Activated naive CD4-positive, alpha-beta T cell treated with Interleukin-2 at 50 U/mL for 16 hours (primary cell): ENCODE measurements around the gene CAPN10.

ENCODE experiments used
- DNase-seq: peaks from one replicate; pipeline ENCODE4 v3.0.0-alpha.2; 2020

CAPN10 gene

DNA sequence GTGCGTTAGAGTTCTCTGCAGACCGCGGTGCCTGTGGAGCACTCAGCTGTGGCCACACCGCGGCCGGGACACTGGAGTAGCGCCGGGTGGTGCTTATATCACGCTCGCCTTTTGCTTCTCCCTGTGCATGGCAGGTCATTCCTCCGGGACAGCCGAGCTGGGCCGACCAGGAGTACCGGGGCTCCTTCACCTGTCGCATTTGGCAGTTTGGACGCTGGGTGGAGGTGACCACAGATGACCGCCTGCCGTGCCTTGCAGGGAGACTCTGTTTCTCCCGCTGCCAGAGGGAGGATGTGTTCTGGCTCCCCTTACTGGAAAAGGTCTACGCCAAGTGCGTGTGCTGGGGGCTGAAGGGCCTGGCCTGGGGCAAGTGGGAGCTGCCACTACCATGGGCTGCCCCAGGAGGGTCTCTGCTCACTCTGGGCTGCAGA lies 4.2 kb downstream of the CAPN10 start:
- DNase-seq = no peak

GRCh38 chr2:240591226-240591625 lies 4.7 kb downstream of the CAPN10 start:
- DNase-seq = no peak

DNA sequence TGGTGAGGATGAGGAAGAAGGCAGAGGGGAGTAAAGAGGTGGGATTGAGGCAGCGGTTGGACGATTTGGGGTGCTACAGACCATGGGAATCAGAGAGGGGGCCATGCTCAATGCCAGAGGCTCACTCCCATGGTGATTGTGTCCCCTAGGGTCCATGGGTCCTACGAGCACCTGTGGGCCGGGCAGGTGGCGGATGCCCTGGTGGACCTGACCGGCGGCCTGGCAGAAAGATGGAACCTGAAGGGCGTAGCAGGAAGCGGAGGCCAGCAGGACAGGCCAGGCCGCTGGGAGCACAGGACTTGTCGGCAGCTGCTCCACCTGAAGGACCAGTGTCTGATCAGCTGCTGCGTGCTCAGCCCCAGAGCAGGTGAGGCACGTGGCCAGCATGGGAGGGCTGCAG lies 5.2 kb downstream of the CAPN10 start:
- no peak for DNase-seq

DNA sequence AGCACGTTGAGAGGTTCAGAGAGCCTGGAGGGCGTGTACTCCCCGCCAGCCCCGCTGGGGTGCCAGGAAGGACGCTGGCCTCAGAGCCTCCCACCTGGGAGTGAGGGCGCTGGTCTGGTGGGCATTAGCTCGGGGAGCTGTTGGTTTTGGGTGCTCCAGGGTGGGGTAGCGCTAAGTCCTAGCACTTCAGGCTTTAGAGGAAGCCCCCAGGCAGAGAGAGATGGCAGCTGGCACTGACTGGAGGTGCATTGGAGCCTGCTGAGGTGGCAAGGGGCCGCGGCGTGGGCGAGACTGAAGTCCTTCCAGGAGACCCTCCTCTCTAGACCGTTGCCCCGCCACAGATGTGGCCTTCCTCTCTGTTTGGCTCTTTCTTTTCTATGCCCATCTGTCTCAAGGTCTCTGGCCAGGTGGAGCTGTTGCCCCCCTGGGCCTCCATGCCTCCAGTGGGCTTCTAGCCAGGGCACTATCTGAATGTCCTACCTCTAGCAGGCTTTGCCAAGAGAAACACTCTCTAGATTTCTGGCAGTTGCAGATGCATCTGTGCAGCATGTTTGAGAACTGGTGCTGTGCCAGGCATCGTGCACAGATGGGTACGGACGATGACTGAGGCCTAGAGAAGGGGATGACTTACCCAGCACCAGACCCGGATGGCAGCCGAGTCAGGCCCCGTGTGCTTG lies 6.6 kb downstream of the CAPN10 start:
- no peak for DNase-seq

GRCh38 chr2:240593703-240594451 lies 7.3 kb downstream of the CAPN10 start:
- no peak for DNase-seq

GRCh38 chr2:240594511-240595380 lies 8.2 kb downstream of the CAPN10 start:
- no peak for DNase-seq

DNA sequence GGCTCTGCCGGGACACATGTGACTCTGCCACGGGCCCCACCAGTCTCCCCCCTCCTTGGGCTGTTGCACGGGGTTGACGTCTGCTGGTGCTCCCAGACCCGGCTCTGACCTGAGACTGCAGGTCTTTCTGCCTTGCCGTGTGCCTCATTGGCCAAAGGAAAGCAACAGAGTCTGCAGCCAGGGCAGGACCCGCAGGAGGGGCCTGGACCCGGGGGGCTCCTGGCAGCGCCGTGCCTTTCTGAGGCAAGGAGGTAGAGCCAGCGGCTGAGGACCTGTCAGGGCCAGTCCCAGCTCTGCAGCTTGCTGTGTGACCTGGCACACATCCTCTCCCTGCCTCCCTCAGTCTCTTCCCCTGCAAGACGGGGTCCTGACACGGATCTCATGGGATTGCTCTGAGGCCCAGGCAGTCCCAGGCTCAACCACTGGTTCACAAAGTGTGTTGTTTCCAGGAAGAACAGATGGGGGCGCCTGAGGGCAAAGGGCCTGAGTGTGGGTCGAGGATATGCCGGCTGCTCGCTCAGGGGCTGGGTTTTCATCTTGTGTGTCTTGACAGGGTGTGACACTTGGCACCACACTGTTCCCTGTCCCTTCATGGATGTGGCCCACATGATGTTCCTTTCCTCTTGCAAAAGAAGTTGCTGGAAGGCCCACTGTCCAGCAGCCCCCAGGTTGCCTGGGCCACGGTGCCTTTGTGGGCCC lies 9.0 kb downstream of the CAPN10 start:
- DNase-seq = peak; percentile 11

DNA sequence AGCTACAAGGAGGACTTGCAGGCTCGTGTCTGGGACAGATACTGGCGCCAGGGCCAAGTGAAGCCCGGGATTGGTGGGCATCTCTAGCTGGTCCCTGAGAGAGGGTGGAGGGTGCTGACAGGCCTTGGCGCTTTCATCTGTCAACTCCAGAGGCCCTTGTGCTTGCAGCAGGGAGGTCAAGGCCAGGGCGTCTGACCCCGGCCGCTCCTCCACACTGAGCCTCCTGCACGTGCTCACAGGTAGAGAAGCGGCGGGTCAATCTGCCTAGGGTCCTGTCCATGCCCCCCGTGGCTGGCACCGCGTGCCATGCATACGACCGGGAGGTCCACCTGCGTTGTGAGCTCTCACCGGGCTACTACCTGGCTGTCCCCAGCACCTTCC lies 9.5 kb downstream of the CAPN10 start:
- no peak for DNase-seq

- DNase-seq = no peak
Measured at GRCh38 chr2:240596491-240596931, 10.0 kb downstream of the CAPN10 start.

DNA sequence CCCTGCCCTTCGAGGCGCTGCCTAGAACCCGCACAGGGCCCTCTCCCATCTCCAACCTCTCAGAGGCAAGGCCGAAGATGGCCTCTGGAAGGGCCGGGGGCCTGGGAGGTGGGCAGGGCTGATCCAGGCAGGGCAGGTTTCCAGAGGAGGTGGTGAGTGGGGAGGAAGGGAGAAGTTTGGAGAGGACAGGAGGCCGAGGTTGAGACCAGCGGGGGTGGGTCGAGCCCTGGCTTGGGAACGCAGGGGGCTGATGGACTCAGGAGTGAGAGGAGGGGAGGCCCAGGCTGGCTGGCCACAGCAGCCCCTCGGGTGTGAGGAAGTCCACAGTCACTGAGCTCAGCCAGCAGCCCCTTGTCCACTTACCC lies 10.5 kb downstream of the CAPN10 start:
- DNase-seq = no peak

DNA sequence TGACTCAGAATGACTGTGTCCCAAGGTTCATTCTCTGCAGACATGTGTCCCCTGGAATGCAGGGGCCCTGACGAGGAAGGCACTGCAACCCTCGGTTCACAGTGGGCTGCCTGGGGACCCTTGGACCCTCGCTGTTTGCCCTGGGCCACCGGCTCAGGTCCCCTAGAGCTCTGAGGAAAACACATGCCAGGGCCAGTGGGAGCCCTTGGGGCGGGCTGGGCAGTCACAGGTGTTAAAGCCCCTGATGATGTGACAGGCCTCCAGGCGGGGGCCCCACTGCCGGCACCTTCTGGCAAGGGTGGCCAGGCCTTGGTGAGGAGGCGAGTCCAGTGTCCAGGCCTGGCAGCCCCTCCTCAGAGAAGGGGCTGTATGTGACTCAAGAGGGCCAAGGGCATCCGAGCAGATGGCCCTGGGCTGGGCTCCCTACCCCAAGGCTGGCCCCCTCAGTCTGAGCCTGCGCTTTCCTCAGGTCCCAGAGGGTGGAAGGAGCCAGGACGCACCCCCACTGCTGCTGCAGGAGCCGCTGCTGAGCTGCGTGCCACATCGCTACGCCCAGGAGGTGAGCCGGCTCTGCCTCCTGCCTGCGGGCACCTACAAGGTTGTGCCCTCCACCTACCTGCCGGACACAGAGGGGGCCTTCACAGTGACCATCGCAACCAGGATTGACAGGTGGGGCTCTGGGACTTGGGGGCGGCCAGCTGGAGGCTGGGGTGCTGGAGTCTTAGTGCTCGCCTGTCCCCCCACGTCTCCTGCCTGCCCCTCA lies 11.1 kb downstream of the CAPN10 start:
- no peak for DNase-seq

DNA sequence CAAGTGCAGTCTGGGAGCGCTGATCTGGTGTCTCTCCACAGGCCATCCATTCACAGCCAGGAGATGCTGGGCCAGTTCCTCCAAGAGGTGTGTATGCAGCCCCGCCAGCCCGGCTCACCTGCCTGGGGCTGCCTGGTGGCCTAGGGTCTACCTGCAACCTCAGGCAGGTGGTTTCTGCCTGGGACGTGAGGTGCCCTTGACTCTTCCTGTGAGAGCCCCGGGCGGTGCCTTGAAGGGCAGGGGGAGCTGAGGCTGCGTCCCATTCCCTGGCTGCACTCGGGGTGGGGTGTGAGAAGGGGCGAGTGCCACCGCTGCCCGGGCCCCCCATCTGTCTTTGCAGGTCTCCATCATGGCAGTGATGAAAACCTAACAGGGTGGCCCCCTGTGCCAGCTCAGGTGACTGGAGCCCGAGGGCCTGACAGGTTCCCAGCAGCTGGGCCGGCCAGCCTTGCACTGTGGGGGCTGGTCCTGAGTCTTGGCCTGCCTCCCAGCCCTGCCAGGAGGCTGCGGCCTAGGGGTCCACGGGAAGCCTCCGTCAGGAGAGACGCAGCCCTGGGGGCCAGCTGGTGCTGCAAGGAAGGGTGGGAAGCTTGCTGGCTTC lies 11.9 kb downstream of the CAPN10 start:
- no peak for DNase-seq

DNA sequence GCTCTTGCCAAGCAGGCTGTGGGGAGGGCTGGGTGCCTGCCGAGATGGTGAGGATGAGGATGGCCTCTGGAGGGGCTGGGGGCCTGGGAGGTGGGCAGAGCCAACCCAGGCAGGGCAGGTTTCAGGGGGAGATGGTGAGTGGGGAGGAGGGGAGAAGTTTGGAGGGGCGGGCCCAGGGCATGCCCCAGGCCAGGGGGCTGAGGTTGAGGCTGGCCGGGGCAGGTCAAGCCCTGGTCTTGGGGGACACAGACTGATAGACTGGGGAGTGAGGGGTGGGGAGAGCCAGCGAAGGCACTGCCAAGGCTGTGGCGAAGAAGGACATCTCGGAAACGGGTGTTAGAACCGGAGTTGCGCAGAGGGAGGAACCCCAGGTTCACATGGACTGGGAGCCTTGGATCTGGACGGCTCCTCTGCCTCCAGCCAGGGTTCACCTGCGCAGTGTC lies 12.6 kb downstream of the CAPN10 start:
- no peak for DNase-seq

- DNase-seq = no peak
Measured at GRCh38 chr2:240600451-240600961, 14.0 kb downstream of the CAPN10 start.

DNA sequence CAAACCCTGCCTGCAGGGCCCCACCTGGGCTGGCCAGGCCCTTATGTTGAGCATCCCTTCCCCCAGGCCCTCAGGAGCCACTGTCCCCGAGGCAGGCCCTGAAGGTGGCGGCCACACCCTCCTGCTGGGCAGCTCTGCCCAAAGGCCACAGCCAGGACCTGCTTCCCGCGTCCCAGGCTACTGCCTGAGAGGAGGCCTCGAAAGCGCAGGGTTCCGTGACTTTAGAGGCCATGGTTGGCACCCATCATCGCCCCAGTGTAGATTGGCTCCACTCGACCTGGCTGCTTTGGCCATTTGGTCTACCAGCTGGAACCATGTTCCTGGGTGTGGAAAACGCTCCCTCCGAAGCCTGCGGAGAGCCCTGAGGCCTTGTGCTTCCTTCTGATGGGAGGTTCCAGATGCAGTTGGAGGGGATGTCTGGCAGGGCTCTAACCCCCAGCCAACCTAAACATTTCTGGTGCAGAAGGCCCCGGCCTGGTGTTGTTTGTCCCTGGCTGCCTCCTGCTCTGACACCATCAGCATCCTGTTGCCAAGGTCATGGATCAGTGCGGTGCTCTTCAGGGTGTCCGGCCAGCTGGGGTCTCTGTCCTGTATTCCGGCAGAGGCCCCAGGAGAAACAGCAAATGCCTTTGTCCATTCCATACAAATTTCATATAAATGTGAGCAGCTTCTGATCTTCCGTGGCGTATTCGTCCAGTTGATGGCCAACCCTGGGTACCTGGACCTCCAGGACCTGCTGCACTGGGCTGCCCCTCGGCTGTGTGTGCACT lies 14.7 kb downstream of the CAPN10 start:
- DNase-seq = no peak

DNA sequence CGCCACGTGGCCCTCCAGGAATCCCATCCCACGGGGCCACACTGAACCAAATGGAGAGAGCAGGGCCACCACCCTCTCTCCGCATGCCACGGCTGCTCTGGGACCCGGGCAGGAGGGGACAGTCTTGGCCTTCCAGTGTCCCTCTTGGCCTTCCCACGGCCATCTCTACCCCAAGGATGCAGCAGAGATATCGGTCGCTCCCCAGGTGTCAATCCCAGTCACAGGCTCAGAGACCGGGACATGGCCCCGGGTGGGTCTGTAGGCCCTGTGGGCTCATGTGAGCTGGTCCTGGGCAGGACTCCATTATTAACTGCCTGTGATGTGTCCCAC lies 15.3 kb downstream of the CAPN10 start:
- DNase-seq = no peak

DNA sequence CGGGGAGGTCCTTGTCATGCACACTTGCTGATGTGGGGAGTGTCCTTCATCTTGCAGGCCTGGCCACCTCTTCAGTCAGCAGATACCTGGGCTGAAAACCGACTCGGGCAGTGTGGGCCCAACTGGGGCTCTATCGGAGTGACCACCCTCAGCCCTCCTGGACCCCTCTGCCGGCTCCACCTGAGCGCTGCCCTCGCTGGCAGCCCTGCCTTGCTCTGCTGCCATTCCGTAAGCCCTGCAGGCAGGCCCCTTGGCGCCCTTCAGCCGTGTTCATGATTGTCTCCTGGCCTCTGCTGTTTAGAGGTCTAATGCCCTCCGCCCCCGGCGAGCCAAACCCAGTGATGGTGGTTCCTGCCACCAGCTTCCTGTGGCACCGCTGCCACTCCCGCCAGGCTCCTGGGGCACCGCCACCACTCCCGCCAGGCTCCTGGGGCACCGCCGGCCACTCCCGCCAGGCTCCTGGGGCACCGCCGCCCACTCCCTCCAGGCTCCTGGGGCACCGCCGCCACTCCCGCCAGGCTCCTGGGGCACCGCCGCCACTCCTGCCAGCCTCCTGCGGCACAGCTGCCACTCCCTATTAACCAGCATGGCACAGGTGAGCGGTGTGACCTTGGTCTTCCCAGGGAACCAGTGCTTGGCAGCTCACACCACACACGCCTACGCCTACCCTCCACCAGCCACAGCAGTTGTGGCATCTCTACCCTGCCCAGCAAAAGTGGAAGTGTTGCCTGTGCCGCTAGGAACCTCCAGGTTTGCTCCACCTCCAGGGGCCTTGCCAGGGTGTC lies 15.9 kb downstream of the CAPN10 start:
- DNase-seq = no peak

GRCh38 chr2:240603081-240603835 lies 16.7 kb downstream of the CAPN10 start:
- DNase-seq = no peak

DNA sequence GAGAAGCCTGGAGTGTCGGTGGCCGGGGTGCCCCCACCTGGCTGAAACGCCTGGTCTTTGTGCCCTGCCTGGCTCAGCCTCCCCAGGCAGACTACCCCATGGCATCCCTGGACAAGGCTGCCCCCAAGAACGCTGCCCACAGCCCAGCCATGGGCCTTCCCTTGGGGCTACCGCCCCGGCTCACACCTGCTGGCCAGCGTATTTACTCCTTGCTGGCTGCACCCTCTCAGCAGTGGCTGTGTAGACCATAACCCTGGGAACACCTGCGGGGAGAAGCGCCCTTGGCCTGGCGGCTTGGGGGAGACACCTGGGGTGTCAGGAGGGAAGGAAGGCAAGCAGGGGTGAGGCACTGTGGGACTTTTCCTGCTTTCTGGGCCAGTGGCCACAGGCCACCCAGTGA lies 17.3 kb downstream of the CAPN10 start:
- no peak for DNase-seq
